HAP-1 (cell line): ENCODE results near the gene TMEM39B.
"Not testable (repeated sequence)": the region's sequence is repeated elsewhere in the genome, so short reads cannot be mapped to it uniquely, and the experiment has no call there.

Experiments used
- DNase-seq, 2 experiments: peaks; one replicate each; pipeline ENCODE4 v3.0.0-alpha.2; 2016 to 2020; ENCODE audit warnings: low spot score in 2 of 2
- H3K27me3 ChIP-seq: fragments of 250-450 bp; sonication (Bioruptor Pico); 2 replicates; pipeline ENCODE4 v1.5.1; 2020; ENCODE audit warnings: low read depth, mild to moderate bottlenecking, moderate library complexity
- H3K36me3 ChIP-seq: fragments of 250-450 bp; sonication (Bioruptor Pico); replicated peaks from 2 replicates; pipeline ENCODE4 v1.5.1; 2020; ENCODE audit warnings: mild to moderate bottlenecking
- H3K4me1 ChIP-seq: fragments of 250-450 bp; sonication (Bioruptor Pico); 2 replicates; pipeline ENCODE4 v1.5.1; 2020; ENCODE audit warnings: mild to moderate bottlenecking
- H3K4me3 ChIP-seq: fragments of 250-450 bp; sonication (Bioruptor Pico); 2 replicates; pipeline ENCODE4 v1.5.1; 2020; ENCODE audit warnings: mild to moderate bottlenecking, moderate library complexity
- H3K9me3 ChIP-seq: fragments of 250-450 bp; sonication (Bioruptor Pico); 2 replicates; pipeline ENCODE4 v1.5.1; 2020; ENCODE audit warnings: mild to moderate bottlenecking, moderate library complexity
- in situ Hi-C: fragments of 300-500 bp; cut with MboI; formaldehyde crosslinking; loops from 3 replicates; pipeline ENCODE4 v1.14.3; 2020; ENCODE audit warnings: low sequenced_read_pairs, inconsistent platforms, mixed read lengths

TMEM39B gene

GRCh38 chr1:32052887-32053286, 19.9 kb upstream of the TMEM39B start:
- in situ Hi-C loops: no loop called here
- H3K9me3 ChIP-seq: no peaks in the 10 kb centered on the region
- DNase-seq: no peak
- H3K27me3 ChIP-seq: no peaks in the 10 kb centered on the region
- no peak overlapping the region for H3K4me3 ChIP-seq
- peaks cover 80% of the 10 kb centered on the region for H3K36me3 ChIP-seq
- no peaks in the 10 kb centered on the region for H3K4me1 ChIP-seq

DNA sequence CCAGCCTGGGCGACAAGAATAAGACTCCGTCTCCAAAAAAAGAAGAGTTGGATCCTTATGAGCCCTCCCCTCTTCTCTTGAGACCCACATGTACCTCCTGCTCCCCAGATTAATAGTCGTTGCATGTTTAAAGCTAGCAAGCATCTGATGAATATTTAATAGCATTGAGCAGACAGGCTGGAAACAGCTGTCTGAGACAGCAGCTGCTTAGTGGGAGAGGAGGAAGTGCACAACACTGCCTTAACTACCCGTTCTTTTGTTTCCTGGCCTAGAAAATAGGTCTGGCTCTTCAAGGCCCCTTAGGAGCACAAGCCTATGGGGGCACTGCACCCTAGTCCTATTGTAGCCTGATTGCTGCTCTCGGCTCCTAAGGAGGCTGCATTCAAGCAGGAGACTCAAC, 17.3 kb upstream of the TMEM39B start:
- no peak for DNase-seq
- in situ Hi-C loops: no loop called here
- Histone ChIP-seq H3K27me3 (no peaks in the 10 kb centered on the region), H3K4me1 (peaks cover 5% of the 10 kb centered on the region), H3K4me3 (no peak overlapping the region), H3K9me3 (no peaks in the 10 kb centered on the region), H3K36me3 (peaks cover 74% of the 10 kb centered on the region)

- H3K36me3 ChIP-seq: peaks cover 71% of the 10 kb centered on the region
- peaks cover 11% of the 10 kb centered on the region for H3K4me1 ChIP-seq
- DNase-seq: no peak
- no peaks in the 10 kb centered on the region for H3K27me3 ChIP-seq
- no peak overlapping the region for H3K4me3 ChIP-seq
- no peaks in the 10 kb centered on the region for H3K9me3 ChIP-seq
- in situ Hi-C loops: no loop called here
These were observed 16.1 kb upstream of the TMEM39B start for GRCh38 chr1:32056598-32056997.

DNA sequence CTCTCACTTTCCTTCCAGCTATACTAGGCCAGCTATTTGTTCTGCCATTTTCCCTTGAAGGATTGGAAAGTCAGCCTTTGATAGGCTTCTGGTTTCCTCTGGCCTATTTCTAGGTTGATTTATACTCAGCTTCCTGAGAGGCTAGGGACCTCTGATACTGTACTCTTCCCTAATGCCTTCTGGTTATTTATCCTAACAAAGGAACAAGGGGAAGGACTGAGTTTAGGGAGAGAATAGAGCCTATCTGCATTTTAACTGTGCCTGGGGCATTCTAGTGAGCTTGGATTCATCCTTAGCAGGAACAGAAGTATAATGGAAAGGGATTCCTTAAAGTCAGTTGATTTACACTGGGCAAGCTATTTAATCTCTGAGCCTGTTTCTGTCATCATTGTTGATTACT, 11.8 kb upstream of the TMEM39B start:
- in situ Hi-C loops: loop anchor here (10.0 kb wide), 1 partner anchor 396 kb away; no protein-coding TSS in a partner anchor
- Histone ChIP-seq H3K27me3 (no peaks in the 10 kb centered on the region), H3K4me3 (no peak overlapping the region), H3K4me1 (peaks cover 20% of the 10 kb centered on the region), H3K9me3 (no peaks in the 10 kb centered on the region), H3K36me3 (peaks cover 29% of the 10 kb centered on the region)
- DNase-seq: peak; percentile 36 to 76

DNA sequence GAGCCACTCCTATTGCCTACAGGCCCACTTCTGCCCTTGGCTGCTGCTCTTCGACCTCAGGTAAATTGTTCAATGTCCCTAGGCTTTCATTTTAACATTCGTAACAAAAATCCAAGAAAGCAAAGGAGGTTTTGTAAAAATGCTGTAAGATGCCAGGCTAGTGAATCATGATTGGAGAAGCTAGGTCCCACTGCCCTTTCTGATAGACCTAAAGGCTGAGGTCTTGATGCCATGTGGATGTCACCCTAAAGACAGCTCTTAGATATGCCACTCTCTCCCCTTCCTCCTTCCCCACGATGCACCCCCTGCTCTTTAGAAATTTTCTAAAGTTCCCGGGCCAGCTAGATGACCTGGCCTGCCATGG, 9.9 kb upstream of the TMEM39B start:
- no peak for DNase-seq
- H3K9me3 ChIP-seq: no peaks in the 10 kb centered on the region
- no peaks in the 10 kb centered on the region for H3K27me3 ChIP-seq
- H3K4me3 ChIP-seq: no peak overlapping the region
- peaks cover 20% of the 10 kb centered on the region for H3K4me1 ChIP-seq
- H3K36me3 ChIP-seq: peaks cover 20% of the 10 kb centered on the region
- in situ Hi-C loops: loop anchor here (10.0 kb wide), 1 partner anchor 398 kb away; no protein-coding TSS in a partner anchor

DNA sequence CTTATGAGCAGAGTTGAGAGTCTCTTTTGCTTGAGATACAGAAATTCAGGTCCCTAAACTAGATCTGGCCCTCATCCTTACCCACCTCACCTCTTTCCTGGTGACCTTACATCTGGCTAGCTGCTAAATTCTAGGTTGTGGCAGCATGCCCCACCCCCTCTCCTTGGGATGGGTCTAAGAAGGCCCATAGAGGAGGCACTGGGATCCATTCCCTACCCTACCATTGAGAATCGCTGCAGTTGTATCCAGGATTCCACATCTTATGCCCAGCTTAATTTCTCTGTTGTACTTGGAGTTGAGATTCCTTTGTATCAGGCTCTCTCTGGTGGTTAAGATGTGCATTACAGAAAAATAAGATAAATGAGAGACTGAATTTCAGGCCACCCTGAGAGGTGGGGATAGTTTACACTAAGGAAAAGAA, 9.5 kb upstream of the TMEM39B start:
- in situ Hi-C loops: loop anchor here (10.0 kb wide), 1 partner anchor 398 kb away; no protein-coding TSS in a partner anchor
- no peak overlapping the region for H3K4me3 ChIP-seq
- H3K4me1 ChIP-seq: peaks cover 20% of the 10 kb centered on the region
- peaks cover 20% of the 10 kb centered on the region for H3K36me3 ChIP-seq
- no peaks in the 10 kb centered on the region for H3K27me3 ChIP-seq
- DNase-seq: peak; percentile 38 to 73
- no peaks in the 10 kb centered on the region for H3K9me3 ChIP-seq

DNA sequence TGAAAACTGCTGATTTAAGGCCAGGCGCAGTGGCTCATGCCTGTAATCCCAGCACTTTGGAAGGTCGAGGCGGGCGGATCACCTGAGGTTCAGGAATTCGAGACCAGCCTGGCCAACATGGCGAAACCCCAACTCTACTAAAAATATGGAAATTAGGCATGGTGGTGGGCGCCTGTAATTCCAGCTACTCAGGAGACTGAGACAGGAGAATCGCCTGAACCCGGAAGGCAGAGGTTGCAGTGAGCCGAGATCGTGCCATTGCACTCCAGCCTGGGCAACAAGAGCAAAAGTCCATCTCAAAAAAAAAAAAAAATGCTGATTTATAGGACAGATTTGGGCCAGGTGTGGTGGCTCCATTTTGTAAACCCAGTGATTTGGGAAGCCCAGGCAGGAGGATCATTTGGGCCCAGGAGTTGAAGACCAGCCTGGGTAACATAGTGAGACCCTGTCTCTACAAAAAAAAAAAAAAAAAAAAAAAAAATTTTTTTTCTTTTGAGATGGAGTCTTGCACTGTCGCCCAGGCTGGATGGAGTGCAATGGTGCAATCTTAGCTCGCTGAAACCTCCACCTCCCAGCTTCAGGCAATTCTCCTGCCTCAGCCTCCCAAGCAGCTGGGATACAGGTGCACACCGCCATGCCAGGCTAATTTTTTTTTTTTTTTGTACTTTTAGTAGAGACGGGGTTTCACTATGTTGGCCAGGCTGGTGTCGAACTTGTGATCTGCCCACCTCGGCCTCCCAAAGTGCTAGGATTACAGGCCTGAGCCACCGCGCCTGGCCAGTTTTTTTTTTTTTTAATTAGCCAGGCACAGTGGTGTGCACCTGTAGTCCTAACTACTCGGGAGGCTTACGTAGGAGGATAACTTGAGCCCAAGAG, 6.9 kb upstream of the TMEM39B start:
- H3K27me3 ChIP-seq: not testable (repeated sequence)
- in situ Hi-C loops: loop anchor here (10.0 kb wide), 1 partner anchor 401 kb away; no protein-coding TSS in a partner anchor

DNA sequence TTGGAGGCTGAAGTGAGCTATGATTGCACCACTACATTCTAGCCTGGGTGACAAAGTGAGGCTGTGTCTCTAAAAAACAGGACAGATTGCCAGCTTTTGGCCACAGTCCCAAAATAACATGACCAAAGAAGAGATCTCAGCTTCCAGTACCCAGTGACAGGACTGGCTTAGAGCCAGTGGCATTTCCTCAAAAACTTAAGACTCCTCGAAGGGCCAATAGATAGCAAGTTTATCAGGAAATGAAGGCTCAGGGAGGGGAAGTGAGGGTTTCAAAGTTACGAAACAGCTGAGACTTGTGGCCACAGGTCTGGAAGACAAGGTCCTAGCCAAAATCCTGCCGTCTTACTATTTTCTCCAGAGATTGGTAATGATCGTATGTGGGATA, 6.3 kb upstream of the TMEM39B start:
- peaks cover 2% of the 10 kb centered on the region for H3K36me3 ChIP-seq
- peaks cover 9% of the 10 kb centered on the region for H3K4me1 ChIP-seq
- DNase-seq: peak in 1 of 2 experiments; percentile 15
- no peaks in the 10 kb centered on the region for H3K9me3 ChIP-seq
- H3K4me3 ChIP-seq: no peak overlapping the region
- in situ Hi-C loops: loop anchor here (10.0 kb wide), 1 partner anchor 402 kb away; no protein-coding TSS in a partner anchor
- no peaks in the 10 kb centered on the region for H3K27me3 ChIP-seq

More for the DNA sequence above, 6.9 kb upstream of the TMEM39B start:
- H3K4me3 ChIP-seq, H3K36me3 ChIP-seq, H3K9me3 ChIP-seq, DNase-seq: not testable (repeated sequence)
- peaks cover 11% of the 10 kb centered on the region for H3K4me1 ChIP-seq

DNA sequence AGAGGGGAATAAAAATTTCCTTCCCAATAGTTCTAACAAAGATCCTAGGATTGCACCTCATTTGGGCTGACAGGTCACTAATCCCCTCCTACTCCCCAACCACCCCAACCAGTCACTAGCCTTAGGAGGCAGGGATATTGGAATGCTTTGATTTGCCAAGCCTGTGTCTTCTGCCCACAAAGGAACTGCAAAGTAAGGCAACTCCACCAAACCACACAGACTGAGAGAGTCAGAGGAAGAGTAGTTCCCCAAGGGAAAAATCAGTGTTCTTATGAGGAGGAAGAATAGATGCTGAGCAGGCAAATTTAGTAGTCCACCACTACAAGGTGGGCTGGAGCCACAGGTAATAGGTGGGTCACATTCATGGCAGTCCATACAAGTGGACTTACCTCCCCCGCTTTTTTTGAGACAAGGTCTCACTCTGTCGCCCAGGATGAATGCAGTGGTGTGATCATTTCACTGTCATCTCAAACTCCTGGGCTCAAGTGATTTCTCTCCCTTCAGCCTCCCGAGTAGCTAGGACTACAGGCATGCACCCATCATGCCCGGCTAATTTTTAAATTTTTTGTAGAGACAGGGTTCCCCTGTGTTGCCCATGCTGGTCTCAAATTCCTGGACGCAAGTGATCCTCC, 3.7 kb upstream of the TMEM39B start:
- Histone ChIP-seq H3K4me1 (peaks cover 8% of the 10 kb centered on the region), H3K9me3 (no peaks in the 10 kb centered on the region)

GRCh38 chr1:32071758-32072621, 749 bp upstream of the TMEM39B start:
- peaks cover 9% of the 10 kb centered on the region for H3K36me3 ChIP-seq
- H3K4me1 ChIP-seq: peaks cover 8% of the 10 kb centered on the region
- peak overlapping the region; percentile 97 for H3K4me3 ChIP-seq
- H3K9me3 ChIP-seq: no peaks in the 10 kb centered on the region
- in situ Hi-C loops: no loop called here
- DNase-seq: no peak
- H3K27me3 ChIP-seq: no peaks in the 10 kb centered on the region

More for the DNA sequence above, 3.7 kb upstream of the TMEM39B start:
- Histone ChIP-seq H3K4me3 (no peak overlapping the region), H3K36me3 (no peaks in the 10 kb centered on the region), H3K27me3 (no peaks in the 10 kb centered on the region)
- DNase-seq: no peak
- in situ Hi-C loops: loop anchor here (10.0 kb wide), 1 partner anchor 404 kb away; no protein-coding TSS in a partner anchor

DNA sequence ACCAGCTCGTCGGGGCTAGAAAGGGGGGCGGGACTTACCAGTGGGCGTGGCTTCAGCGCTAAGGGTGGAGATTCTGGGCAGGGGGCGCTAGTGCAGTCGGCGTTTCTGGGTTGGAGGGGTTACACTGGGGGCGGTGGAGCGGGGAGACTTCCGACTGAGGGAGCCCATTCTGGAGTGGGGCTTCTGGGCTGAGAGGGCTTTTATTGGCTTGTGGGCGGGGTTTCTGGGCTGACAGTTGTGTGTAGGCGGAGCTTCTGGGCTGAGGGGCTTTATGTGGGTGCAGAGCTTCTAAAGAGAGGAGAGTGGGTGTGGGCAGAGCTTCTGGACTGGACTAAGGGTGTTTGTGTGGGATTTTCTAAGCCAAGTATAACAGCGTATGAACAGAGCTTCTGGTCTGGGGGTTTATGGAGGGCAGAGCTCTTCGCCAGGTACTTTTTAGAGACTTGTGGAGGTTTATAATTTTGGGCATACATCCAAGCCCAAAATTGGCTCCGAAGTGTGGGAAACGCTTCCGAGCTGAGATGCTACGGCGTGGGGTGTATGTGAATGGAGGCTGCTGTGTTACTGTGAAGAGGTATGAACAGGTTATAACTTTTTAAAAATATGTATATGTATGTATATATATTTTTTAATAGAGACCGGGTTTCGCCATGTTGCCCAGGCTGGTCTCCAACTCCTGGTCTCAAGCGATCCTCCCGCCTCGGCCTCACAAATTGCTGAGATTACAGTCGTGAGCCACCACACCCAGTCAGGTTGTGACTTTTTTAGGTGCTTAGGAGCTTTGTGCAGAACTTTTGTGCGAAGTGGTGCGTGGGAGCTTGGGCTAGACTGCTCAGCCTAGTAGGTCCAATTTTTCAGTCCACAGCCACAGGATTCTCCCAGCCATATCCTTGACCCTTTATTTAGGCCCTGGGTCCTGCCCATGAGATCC, 825 bp downstream of the TMEM39B start:
- no peaks in the 10 kb centered on the region for H3K27me3 ChIP-seq
- peaks cover 8% of the 10 kb centered on the region for H3K4me1 ChIP-seq
- in situ Hi-C loops: no loop called here
- peak overlapping the region; percentile 97 for H3K4me3 ChIP-seq
- H3K36me3 ChIP-seq: peaks cover 22% of the 10 kb centered on the region
- no peaks in the 10 kb centered on the region for H3K9me3 ChIP-seq
- peak in 1 of 2 experiments; percentile 62 for DNase-seq

DNA sequence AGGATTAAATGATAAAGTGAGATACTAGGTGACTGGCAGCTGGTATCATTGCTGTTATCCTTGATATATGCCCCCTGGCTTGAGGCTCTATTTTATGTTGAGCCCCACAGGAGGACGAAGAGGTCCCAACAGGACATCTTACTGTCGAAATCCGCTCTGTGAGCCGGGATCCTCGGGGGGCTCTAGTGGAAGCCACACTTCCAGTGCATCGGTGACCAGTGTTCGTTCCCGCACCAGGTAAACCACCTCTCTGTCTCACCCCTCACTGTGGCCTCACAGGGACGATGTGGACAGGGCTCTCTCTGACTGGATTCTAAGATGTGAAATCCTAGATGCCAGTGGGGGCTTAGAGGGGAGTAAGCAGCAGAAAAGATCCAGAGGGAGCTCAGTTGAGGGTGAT, 2.1 kb downstream of the TMEM39B start:
- H3K9me3 ChIP-seq: no peaks in the 10 kb centered on the region
- DNase-seq: no peak
- peaks cover 8% of the 10 kb centered on the region for H3K4me1 ChIP-seq
- peaks cover 28% of the 10 kb centered on the region for H3K36me3 ChIP-seq
- no peaks in the 10 kb centered on the region for H3K27me3 ChIP-seq
- in situ Hi-C loops: no loop called here
- no peak overlapping the region for H3K4me3 ChIP-seq
